Sigmoid colon (tissue), 7 donors: Measurements from ENCODE around the gene HDAC3. TPM values are rescaled to one million over a fixed set of nuclear protein-coding genes. Genes with fewer than 3 reads are reported as not detected.

ENCODE experiments used
- DNase-seq: peaks from one replicate; pipeline ENCODE4 v3.0.0-alpha.2; 2019
- H3K27ac ChIP-seq, 4 donors: fragments of 200-600 bp; sonication (generic); one replicate each; pipeline ENCODE4 v1.5.1; 2016 to 2019; ENCODE audit warnings: mild to moderate bottlenecking in 1 of 4
- H3K27me3 ChIP-seq, 3 donors: fragments of 200-600 bp; sonication (generic); one replicate each; pipeline ENCODE4 v1.5.1; 2019; ENCODE audit warnings: mild to moderate bottlenecking in 1 of 3
- H3K36me3 ChIP-seq, 4 donors: fragments of 200-600 bp; sonication (generic); one replicate each; pipeline ENCODE4 v1.5.1; 2016 to 2019
- H3K4me1 ChIP-seq, 4 donors: fragments of 200-600 bp; sonication (generic); one replicate each; pipeline ENCODE4 v1.5.1; 2017 to 2019
- H3K4me3 ChIP-seq, 4 donors: fragments of 200-600 bp; sonication (generic); one replicate each; pipeline ENCODE4 v1.5.1; 2017 to 2019; ENCODE audit warnings: mild to moderate bottlenecking in 2 of 4, moderate library complexity in 1 of 4
- H3K9me3 ChIP-seq, 4 donors: fragments of 200-600 bp in 3 of 4; sonication (generic) in 3 of 4; one replicate each; pipeline versions ENCODE4 v1.5.1 to v1.6.1; 2013 to 2019
- EP300 ChIP-seq, 4 donors: sonication (generic); formaldehyde crosslinking; IDR thresholded peaks; one replicate each; pipeline ENCODE4 v1.6.1; 2017; ENCODE audit warnings: antibody characterized with exemption in 4 of 4
- POLR2A ChIP-seq, 2 donors: fragments of 450-650 bp; IDR thresholded peaks; one replicate each; pipeline ENCODE4 v1.6.1; 2016; ENCODE audit warnings: antibody characterized with exemption in 2 of 2, mild to moderate bottlenecking in 2 of 2, moderate library complexity in 2 of 2
- POLR2AphosphoS5 ChIP-seq, 4 donors: sonication (generic); formaldehyde crosslinking; IDR thresholded peaks; one replicate each; pipeline ENCODE4 v1.6.1; 2017; ENCODE audit warnings: antibody characterized with exemption in 4 of 4
- WGBS, 2 donors: extraction: QIAGEN DNeasy Blood & Tissue Kit; methylation state at CpG; one replicate each; pipeline ENCODE4 v1.1.7; 2013; 5-methylcytosine and 5-hydroxymethylcytosine counted together
- intact Hi-C: fragments of 100-400 bp; cut with DNase I; formaldehyde crosslinking; loops from one replicate; pipeline ENCODE4 v1.15.1; 2023
- polyA plus RNA-seq, 3 donors: library from polyadenylated mRNA; stranded (reverse); fragments of 200-250 nt; gene quantifications; one replicate each; pipeline ENCODE4 v1.2.3, GENCODE V29; 2013
- total RNA-seq, 4 donors: library from RNA; depleted of rRNA; stranded (reverse); fragments of >200 nt; gene quantifications; one replicate each; pipeline ENCODE4 v1.1.0, GENCODE V29; 2016
- TF ChIP-seq, protein P1 (sequence below), 4 experiments: fragments of 450-650 bp in 3 of 4; fragments of 200-600 bp in 1 of 4; IDR thresholded peaks; one replicate each; pipeline ENCODE4 v1.5.1; 2016 to 2019; ENCODE audit warnings: antibody characterized with exemption in 4 of 4, mild to moderate bottlenecking in 3 of 4, moderate library complexity in 2 of 4
- donor health status: healthy with polysubstance abuse.
- donor health status: Bipolar disorder and iron deficiency.
- donor health status: healthy.

HDAC3 gene
- total and polyA plus RNA-seq, 7 donors: 32.4 to 51.5 (median 38.2) TPM

DNA sequence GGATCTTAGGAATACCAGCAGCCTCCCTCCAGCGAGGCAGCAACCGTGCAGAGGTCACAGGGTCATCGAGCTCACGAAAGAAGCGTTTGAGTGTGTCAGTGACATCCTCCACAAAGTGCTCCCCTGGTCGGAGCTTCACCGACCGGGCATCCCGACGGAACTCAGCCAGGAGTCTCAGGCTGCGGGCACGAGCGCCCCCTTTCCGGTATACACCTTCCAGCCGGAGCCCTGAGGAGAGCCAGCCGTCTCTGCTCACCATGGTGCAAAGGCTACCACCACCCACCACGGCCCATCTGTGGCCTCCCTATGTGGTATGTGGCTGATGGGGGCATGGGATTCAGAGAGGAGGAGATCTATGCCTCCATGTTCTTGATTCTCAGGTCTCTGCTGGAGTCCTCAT is 25.4 kb upstream of the HDAC3 start:
- H3K4me1 ChIP-seq: peaks cover 0 to 4% (median 0%) of the 10 kb centered on the region in 4 donors
- 92 to 94% methylated on average over 17 of the region's 17 CpGs for WGBS, 2 donors
- DNase-seq: no peak
- H3K4me3 ChIP-seq: no peak overlapping the region
- H3K27me3 ChIP-seq: no peaks in the 10 kb centered on the region
- TF ChIP-seq, protein P1, sequence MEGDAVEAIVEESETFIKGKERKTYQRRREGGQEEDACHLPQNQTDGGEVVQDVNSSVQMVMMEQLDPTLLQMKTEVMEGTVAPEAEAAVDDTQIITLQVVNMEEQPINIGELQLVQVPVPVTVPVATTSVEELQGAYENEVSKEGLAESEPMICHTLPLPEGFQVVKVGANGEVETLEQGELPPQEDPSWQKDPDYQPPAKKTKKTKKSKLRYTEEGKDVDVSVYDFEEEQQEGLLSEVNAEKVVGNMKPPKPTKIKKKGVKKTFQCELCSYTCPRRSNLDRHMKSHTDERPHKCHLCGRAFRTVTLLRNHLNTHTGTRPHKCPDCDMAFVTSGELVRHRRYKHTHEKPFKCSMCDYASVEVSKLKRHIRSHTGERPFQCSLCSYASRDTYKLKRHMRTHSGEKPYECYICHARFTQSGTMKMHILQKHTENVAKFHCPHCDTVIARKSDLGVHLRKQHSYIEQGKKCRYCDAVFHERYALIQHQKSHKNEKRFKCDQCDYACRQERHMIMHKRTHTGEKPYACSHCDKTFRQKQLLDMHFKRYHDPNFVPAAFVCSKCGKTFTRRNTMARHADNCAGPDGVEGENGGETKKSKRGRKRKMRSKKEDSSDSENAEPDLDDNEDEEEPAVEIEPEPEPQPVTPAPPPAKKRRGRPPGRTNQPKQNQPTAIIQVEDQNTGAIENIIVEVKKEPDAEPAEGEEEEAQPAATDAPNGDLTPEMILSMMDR (IDR thresholded peaks at IDR 0.05): no peak
- TF ChIP-seq POLR2A (IDR thresholded peaks at IDR 0.05) (no peak), POLR2AphosphoS5 (IDR thresholded peaks at IDR 0.05) (no peak), EP300 (IDR thresholded peaks at IDR 0.05) (no peak)
- H3K36me3 ChIP-seq: peaks cover 0 to under 1% (median 0%) of the 10 kb centered on the region in 4 donors
- no peaks in the 10 kb centered on the region for H3K9me3 ChIP-seq
- intact Hi-C loops: no loop called here
- H3K27ac ChIP-seq: no peak overlapping the region

DNA sequence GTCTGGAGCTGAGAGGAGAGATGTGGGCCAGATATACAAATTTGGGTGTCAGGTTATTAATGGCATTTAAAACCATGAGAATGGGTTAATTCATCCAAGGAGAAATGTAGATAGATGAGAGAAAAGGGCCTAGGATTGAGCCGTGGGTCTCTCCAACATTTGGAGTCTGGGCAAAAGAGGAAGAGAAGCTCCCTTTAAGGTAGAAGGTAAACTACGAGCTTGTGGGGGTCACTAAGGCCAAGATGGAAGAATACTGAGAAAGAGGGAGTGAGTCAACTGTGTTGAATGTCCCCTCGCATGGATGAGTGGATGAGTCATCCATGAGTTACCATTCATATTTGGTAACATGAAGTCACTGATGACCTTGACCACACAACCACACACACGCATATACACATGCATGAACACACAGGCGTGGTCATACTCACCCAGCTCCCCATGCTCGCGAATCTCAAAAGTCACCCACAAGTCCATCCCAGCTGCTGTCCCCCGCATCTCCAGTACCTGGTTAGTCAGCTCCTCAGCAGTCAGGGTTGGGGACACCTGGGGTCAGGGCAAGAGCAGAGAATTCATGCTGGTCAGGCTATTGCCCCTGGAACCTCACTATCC is 21.4 kb upstream of the HDAC3 start:
- 76 to 82% methylated on average over 8 of the region's 8 CpGs for WGBS, 2 donors
- no peaks in the 10 kb centered on the region for H3K27me3 ChIP-seq
- no peak overlapping the region for H3K27ac ChIP-seq
- H3K4me1 ChIP-seq: no peaks in the 10 kb centered on the region
- peaks cover 0 to 8% (median 2%) of the 10 kb centered on the region in 4 donors for H3K36me3 ChIP-seq
- intact Hi-C loops: no loop called here
- DNase-seq: no peak
- H3K9me3 ChIP-seq: no peaks in the 10 kb centered on the region
- no peak for TF ChIP-seq POLR2AphosphoS5 (IDR thresholded peaks at IDR 0.05)
- TF ChIP-seq, protein P1 (IDR thresholded peaks at IDR 0.05): no peak
- no peak overlapping the region for H3K4me3 ChIP-seq

DNA sequence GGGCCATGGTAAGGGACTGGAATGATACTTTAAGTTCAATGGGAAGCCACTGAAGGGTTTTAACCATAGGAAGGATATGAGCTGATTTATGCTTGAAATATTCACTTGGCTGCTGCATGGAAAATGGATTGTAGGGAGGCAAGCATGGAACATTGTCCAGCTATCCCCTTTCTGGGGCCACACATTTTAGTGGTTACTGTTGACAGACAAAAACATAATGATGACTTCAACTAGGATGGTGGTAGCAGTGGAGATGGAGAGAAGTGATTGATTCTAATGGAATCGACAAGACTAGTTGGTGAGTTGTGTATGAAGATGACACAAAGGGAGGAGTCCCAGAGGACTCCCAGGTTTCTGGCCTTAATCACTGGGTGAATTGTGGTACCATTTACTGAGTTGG is 20.8 kb upstream of the HDAC3 start:
- TF ChIP-seq POLR2AphosphoS5 (IDR thresholded peaks at IDR 0.05) (no peak), POLR2A (IDR thresholded peaks at IDR 0.05) (no peak), EP300 (IDR thresholded peaks at IDR 0.05) (no peak)
- TF ChIP-seq, protein P1 (IDR thresholded peaks at IDR 0.05): no peak
- Histone ChIP-seq H3K4me1 (no peaks in the 10 kb centered on the region), H3K9me3 (no peaks in the 10 kb centered on the region), H3K4me3 (no peak overlapping the region), H3K36me3 (peaks cover 0 to 8% (median 2%) of the 10 kb centered on the region in 4 donors), H3K27ac (no peak overlapping the region), H3K27me3 (no peaks in the 10 kb centered on the region)
- WGBS, 2 donors: 94 to 99% methylated on average over 1 of the region's 1 CpG
- intact Hi-C loops: no loop called here
- DNase-seq: no peak

DNA sequence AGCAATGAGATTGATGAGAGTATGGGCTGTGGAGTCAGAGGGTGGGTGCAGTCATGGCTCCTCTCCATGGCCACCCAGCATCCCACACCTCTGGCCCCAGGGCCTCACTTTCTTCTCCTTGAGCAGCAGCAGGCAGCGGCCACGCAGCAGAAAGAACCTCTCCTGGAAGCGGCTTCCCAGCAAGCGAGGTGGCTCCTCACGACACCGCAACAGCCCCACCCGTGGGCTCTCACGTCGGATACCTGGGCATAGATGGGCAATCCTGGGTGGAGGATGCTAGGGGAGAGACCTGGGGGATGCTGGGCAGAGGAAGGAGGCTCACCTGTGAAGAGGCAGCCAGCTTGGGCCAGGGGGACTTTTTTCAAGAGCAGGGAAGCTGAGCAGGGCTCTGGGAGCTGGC is 19.7 kb upstream of the HDAC3 start:
- Histone ChIP-seq H3K27me3 (no peaks in the 10 kb centered on the region), H3K36me3 (peaks cover 0 to 8% (median 2%) of the 10 kb centered on the region in 4 donors), H3K4me1 (peaks cover 0 to 5% (median 2%) of the 10 kb centered on the region in 4 donors), H3K27ac (no peak overlapping the region), H3K4me3 (no peak overlapping the region), H3K9me3 (no peaks in the 10 kb centered on the region)
- WGBS, 2 donors: 93 to 96% methylated on average over 9 of the region's 9 CpGs
- no peak for TF ChIP-seq EP300 (IDR thresholded peaks at IDR 0.05)
- no peak for TF ChIP-seq POLR2AphosphoS5 (IDR thresholded peaks at IDR 0.05)
- TF ChIP-seq, protein P1 (IDR thresholded peaks at IDR 0.05): no peak
- no peak for TF ChIP-seq POLR2A (IDR thresholded peaks at IDR 0.05)
- intact Hi-C loops: no loop called here
- no peak for DNase-seq

DNA sequence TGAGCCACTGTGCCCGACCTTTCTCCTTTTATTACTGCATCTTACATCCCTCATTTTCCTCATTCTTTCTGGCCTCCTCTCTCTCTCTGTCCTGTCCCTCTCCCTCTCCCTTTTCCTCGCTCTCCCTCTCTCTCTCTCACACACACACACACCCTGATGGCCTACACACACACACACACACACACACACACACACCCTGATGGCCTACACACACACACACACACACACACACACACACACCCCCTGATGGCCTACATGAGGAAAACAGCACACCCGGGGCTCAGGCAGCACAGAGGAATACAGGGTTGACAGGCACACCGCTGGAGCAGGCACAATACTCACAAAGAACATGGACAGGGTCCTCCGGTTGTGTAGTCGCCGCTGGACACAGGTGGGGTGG is 18.4 kb upstream of the HDAC3 start:
- DNase-seq: no peak
- Histone ChIP-seq H3K27ac (no peak overlapping the region), H3K4me1 (peaks cover 0 to 15% (median 11%) of the 10 kb centered on the region in 4 donors), H3K4me3 (no peak overlapping the region), H3K27me3 (no peaks in the 10 kb centered on the region), H3K9me3 (no peaks in the 10 kb centered on the region), H3K36me3 (peaks cover 0 to 8% (median 2%) of the 10 kb centered on the region in 4 donors)
- intact Hi-C loops: no loop called here
- no peak for TF ChIP-seq EP300 (IDR thresholded peaks at IDR 0.05)
- TF ChIP-seq POLR2A (IDR thresholded peaks at IDR 0.05): no peak
- no peak for TF ChIP-seq POLR2AphosphoS5 (IDR thresholded peaks at IDR 0.05)
- TF ChIP-seq, protein P1 (IDR thresholded peaks at IDR 0.05): no peak
- 79 to 86% methylated on average over 7 of the region's 7 CpGs for WGBS, 2 donors
